Kidney capillary endothelial cell (primary cell): ENCODE measurements around the gene PRAMEF14.
"Not testable (repeated sequence)": the region's sequence is repeated elsewhere in the genome, so short reads cannot be mapped to it uniquely, and the experiment has no call there.

Source experiments
- DNase-seq: peaks from one replicate; pipeline ENCODE4 v3.0.0-alpha.2; 2018; ENCODE audit warnings: low spot score

Gene PRAMEF14, protein sequence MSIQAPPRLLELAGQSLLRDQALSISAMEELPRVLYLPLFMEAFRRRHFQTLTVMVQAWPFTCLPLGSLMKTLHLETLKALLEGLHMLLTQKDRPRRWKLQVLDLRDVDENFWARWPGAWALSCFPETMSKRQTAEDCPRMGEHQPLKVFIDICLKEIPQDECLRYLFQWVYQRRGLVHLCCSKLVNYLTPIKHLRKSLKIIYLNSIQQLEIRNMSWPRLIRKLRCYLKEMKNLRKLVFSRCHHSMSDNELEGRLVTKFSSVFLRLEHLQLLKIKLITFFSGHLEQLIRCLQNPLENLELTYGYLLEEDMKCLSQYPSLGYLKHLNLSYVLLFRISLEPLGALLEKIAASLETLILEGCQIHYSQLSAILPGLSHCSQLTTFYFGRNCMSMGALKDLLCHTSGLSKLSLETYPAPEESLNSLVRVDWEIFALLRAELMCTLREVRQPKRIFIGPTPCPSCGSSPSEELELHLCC

GRCh38 chr1:13347034-13347433, at the start of gene PRAMEF14:
Gene PRAMEF14 (minus strand): TSS chr1:13347134. CDS start chr1:13345314, 1,820 bp downstream.
- not testable (repeated sequence) for DNase-seq

DNA sequence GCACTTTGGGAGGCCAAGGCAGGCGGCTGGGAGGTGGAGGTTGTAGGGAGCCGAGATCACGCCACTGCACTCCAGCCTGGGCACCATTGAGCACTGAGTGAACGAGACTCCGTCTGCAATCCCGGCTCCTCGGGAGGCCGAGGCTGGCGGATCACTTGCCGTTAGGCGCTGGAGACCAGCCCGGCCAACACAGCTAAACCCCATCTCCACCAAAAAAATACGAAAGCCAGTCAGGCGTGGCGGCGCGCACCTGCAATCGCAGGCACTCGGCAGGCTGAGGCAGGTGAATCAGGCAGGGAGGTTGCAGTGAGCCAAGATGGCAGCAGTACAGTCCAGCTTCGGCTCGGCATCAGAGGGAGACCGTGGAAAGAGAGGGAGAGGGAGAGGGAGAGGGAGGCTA, 48.4 kb upstream of the PRAMEF14 start:
- DNase-seq: not testable (repeated sequence)

DNA sequence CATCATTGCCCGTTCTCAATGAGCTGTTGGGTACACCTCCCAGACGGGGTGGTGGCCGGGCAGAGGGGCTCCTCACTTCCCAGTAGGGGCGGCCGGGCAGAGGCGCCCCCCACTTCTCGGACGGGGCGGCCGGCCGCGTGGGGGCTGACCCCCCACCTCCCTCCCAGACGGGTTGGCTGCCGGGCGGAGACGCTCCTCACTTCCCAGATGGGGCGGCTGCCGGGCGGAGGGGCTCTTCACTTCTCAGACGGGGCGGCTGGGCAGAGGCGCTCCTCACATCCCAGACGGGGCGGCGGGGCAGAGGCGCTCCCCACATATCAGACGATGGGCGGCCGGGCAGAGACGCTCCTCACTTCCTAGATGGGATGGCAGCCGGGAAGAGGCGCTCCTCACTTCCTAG, 47.8 kb upstream of the PRAMEF14 start:
- DNase-seq: not testable (repeated sequence)

DNA sequence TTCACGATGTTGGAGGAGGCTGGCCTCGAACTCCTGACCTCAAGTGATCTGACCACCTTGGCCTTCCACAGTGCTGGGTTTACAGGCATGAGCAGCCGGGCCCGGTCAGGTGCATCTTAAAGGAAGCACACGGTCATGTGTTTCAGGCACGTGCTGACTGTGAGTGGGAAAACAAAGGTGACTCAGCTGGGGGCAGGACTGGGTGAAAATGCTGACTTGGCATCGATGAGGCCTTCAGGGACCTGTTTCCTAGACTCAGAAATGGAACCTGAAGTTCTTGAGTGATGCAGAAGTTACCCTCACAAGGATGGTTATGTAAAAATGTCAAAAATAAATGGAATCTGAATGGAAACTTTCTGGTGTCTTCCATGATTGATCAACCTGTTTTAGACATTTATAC, 46.1 kb upstream of the PRAMEF14 start:
- not testable (repeated sequence) for DNase-seq

DNA sequence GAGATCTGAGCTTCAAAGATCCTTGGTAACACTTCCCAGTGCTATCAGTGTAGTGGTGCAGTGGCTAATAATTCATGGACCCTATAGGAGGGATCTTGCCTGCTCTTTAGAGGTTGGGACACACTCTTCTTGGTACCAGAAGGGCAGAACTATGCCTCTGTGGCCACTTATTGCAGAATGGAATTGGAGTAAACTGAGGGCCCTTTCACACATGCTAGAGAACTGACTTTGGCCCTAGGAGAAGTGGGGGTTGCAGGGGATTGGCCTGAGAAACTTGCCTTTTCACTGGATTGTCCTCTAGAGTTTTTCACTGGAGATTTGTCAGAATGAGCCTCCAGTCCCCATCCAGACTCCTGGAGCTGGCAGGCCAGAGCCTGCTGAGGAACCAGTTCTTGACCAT, 42.4 kb upstream of the PRAMEF14 start, which contains the start of gene PRAMEF17:
TSS of gene PRAMEF17 (plus strand) at position 301 of the 400 bp plus-strand sequence. CDS start at position 327, 26 bp downstream.
- DNase-seq: not testable (repeated sequence)

DNA sequence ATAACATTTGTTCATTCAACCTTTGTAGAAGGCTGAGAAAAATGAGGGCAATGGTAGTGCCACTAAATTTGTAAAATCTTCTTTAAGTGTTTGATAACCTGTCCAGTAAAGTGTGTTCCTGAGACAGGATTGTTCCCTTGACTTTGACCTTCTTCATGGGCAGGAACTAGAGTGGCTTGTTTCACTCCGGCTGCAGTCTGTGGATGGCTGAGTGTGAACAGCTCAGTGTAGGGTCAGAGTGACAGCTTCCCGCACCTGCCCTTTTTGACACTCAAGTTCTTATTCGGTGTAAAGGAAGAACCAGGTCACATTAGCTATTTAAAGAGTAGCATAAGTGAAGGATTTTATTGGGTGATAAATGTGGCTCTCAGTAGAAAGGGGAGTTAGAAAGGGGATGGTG, 33.4 kb upstream of the PRAMEF14 start:
- not testable (repeated sequence) for DNase-seq

GRCh38 chr1:13378983-13379382, 32.0 kb upstream of the PRAMEF14 start:
- not testable (repeated sequence) for DNase-seq

GRCh38 chr1:13368544-13368943, 21.6 kb upstream of the PRAMEF14 start:
- DNase-seq: not testable (repeated sequence)

DNA sequence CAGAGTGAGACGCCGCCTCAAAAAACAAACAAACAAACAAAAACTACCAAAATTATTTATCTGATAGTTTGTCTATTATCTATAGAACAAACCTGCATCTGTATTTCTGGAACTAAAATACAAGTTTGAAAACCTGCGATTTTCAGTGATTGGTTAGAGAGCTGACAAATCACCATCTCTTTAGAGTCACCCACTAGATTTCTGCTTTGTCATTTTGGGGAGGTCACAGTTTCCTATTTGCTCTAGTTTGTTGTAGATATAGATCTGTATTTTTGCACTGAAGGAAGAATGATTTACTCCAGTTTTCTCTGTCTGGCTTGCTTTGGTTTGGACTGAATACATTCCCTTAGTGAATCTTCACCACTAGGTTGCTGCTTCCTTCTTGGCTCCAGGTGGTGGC, 19.6 kb upstream of the PRAMEF14 start:
- DNase-seq: not testable (repeated sequence)

GRCh38 chr1:13364928-13365327, 18.0 kb upstream of the PRAMEF14 start:
- DNase-seq: not testable (repeated sequence)

DNA sequence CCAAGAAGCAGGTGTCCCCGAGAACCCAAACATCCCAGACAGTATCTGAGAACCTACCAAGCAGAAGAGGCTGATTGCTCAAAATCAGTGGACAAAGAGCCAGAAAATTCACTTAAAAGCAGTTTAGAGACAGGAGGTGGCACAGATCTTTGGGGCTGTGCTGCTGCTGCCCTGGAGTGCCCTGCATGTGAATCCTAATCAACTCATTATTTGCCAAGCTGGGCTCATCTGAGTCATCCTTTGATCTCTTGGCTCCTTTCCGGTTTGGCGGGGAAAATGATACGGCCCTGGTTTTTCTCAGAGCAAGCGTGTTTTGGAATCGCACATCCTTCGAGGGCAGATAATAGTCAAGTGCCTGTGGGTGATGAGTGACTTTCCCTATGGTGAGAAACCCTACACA, 15.4 kb upstream of the PRAMEF14 start:
- DNase-seq: not testable (repeated sequence)

GRCh38 chr1:13356774-13357173, 9.8 kb upstream of the PRAMEF14 start:
- peak; percentile 18 for DNase-seq

- DNase-seq: not testable (repeated sequence)
These were observed 7.5 kb upstream of the PRAMEF14 start for GRCh38 chr1:13354475-13354874.

- not testable (repeated sequence) for DNase-seq
These were observed 6.5 kb upstream of the PRAMEF14 start for GRCh38 chr1:13353476-13353875.

- DNase-seq: not testable (repeated sequence)
These were observed 4.4 kb downstream of the PRAMEF14 start for GRCh38 chr1:13342496-13342895.

- DNase-seq: not testable (repeated sequence)
These were observed 31.7 kb downstream of the PRAMEF14 start, which contains the start of gene PRAMEF15 for GRCh38 chr1:13315281-13315680. Gene PRAMEF15 (plus strand): TSS chr1:13315581. CDS start chr1:13318408, 2,827 bp downstream.

GRCh38 chr1:13303239-13303638, 43.7 kb downstream of the PRAMEF14 start, which contains the start of gene PRAMEF33:
Gene PRAMEF33 (plus strand): TSS chr1:13303539. CDS start chr1:13305955, 2,416 bp downstream.
- not testable (repeated sequence) for DNase-seq

GRCh38 chr1:13302197-13302596, 44.7 kb downstream of the PRAMEF14 start:
- DNase-seq: not testable (repeated sequence)

GRCh38 chr1:13298699-13299098, 48.2 kb downstream of the PRAMEF14 start:
- DNase-seq: not testable (repeated sequence)

DNA sequence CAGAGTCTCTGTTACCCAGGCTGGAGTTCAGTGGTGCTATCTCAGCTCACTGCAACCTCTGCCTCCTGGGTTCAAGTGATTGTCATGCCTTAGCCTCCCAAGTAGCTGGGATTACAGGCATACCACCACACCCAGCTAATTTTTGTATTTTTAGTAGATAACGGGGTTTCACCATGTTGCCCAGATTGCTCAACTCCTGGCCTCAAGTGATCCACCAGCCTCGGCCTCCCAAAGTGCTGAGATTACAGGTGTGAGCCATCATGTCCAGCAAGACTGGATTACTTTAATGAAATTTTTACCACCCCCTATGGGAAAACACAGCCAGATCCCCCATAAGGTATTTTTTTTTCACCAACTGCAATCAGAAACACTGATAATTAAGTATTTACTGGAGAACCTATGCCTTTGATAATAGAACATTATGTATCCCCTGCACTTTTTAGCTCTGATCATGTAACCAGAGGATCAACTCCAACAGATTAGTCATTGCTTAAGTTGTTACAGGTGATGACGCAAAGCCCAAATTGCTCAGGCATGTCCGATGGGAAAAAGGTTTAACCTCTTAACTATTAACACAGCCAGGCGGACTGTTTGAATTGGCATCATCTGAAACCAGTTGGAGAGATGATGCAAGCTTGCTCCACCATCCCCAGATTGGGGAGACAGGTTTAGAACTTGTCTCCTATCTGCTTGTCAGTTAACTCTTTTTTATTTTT, 49.6 kb downstream of the PRAMEF14 start:
- not testable (repeated sequence) for DNase-seq
